NCI-H748 (cell line): ENCODE results near the gene GJA3.
"Not testable (repeated sequence)": the region's sequence is repeated elsewhere in the genome, so short reads cannot be mapped to it uniquely, and the experiment has no call there.

Source experiments
- DNase-seq: peaks from one replicate; lab custom pipeline; 2025; ENCODE audit not compliant: unreplicated experiment; lab: John Stamatoyannopoulos, UW

Gene GJA3

DNA sequence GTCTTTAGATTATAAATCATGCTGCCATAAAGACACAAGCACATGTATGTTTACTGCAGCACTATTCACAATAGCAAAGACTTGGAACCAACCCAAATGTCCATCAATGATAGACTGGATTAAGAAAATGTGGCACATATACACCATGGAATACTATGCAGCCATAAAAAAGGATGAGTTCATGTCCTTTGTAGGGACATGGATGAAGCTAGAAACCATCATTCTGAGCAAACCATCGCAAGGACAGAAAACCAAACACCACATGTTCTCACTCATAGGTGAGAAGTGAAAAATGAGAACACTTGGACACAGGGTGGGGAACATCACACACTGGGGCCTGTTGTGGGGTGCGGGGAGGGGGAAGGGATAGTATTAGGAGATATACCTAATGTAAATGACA, 7.6 kb downstream of the GJA3 start:
- not testable (repeated sequence) for DNase-seq

DNA sequence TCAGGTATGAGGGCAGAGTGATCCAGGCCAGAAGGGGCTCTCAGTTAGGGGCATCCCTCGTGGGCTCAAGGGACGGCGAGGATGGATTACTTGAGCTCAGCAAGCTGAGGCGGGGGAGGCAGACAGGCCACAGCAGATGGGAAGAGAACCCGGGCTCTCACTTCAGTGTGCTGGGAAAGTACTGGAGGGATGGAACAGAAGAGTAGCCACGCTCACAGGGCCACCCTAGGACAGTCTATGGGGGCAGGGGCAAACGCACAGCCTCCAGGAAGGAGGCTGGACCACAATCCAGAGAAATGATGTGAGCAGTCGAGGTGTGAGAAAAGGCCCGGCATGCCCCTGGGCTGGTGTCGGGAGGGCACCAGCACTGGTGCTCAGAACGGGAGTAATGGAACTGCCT, 9.2 kb downstream of the GJA3 start:
- DNase-seq: no peak

DNA sequence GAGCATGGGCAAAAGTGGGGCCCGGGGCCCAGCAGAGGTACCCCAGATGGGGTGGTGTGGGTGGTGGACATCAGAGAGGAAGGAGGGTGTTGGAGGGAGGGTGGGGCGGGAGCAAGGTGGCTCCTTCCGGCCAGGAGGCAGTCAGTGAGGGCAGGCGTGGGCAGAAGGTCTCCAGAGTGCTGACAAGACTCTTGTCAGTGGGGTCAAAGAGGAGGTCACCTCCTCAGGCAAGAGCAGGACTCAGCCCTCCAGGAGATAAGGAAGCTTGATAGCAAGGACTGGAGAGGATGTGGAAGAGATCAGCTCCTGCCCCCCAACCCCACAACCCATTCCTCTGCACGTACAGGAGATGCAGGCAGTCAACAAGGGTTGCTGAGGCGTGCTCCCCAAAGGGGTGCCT, 9.8 kb downstream of the GJA3 start:
- DNase-seq: no peak

DNA sequence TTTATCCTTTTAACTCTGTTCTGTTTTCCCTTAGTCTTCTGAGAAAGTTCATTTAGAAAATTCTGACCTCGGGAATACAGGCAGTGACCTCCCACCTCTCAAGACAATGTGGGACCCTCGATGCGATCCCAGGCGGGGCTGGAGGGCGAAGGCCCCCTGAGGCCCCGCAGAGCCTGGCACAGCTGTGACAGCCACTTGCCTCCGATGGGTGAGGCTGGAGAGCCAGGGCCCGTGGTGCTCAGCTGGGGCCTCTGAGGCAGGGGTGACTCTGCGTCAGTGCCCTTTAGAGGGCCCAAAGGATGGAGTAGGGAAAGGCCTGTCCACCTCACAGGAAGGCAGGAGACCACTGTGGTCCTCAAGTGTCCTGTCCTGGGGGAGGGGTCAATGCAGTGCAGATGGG, 10.3 kb downstream of the GJA3 start:
- DNase-seq: no peak

DNA sequence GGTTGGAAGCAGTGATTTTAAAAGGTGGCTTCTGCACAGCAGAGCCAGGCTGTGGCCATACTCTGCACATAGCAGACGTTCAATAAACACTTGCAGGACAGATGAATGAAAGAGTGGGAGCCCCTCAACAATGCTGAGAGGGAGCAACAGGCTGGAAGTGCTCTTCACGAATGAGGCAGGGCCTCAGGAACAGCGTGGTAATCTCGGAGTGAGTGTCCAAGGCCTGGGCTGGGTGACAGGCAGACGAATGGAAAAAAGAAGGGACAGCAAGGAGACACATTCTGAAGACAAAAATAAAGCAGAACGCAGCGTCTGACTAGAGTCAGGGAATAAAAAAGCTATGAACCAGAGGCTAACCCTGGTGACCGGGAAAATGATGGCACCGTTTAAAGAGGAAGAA, 11.1 kb downstream of the GJA3 start:
- no peak for DNase-seq

DNA sequence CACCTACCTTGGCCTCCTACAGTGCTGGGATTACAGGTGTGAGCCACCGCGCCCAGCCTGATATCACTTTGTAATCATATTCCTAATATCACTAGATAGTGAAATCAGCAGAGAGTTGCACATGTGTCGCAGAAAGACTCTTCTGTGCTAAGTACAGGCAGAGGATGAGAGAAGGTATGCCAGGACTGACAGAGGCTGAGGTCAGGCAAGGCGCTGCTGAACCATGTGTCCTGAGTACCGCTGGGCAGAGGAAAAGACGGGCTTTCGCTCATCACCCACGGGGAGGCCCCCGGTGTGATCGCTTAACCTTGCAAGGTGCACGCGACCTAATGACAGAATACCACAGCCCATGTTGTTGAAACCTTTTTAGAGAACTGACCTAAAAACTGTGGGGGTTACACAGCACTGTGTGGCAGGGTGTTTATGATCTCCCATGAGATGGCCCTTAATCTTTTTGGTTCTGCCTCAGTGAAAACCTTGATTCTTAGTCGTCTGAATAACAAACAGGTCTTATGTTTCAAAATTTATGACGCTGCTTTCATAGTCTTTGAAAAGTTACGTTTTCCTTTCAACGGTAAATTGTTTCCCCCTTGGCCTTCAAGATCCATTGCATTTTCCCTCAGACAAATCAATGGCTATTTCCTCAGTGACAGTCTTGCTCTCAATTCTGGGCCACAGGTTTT, 12.2 kb downstream of the GJA3 start:
- no peak for DNase-seq

DNA sequence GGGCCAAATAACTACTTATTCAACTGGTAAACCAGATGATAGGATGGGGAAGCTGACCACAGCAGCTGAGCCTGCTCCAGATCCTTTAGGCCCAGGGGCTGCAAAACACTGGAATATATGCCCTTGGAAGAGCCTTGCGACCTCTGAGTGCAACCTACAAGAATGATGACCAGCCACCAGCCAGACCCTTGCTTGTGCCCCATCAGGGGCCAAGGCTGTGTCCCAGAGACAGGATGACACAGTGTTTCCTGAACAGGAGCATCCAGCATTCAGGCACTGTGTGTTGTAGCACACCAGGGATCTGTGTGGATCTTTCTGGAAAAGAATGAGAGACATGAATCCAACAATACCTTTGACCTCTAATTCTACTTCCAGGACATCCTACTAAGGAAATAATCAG, 14.5 kb downstream of the GJA3 start:
- no peak for DNase-seq

- no peak for DNase-seq
These were observed 15.3 kb downstream of the GJA3 start for GRCh38 chr13:20145521-20145920.

GRCh38 chr13:20144141-20144850, 16.6 kb downstream of the GJA3 start:
- DNase-seq: no peak

DNA sequence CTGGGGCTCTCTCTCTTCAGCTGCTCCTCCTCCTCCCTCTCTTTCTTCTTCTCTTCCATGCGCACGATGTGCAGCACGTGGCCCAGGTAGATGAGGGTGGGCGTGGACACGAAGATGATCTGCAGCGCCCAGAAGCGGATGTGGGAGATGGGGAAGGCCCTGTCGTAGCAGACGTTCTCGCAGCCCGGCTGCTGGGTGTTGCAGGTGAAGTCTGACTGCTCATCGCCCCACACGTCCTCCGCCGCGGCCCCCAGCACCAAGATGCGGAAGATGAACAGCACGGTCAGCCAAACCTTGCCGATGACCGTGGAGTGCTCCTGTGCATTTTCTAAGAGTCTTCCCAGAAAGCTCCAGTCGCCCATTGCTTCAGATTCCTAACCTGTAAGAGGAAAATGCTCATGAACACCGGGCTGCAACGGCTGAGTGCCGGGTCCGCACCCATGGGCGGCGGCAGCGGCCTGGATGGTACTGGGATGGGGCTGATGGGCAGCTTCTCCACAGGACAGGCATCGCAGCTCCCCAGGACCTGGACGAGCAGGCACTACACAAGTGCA, 17.8 kb downstream of the GJA3 start:
- no peak for DNase-seq

DNA sequence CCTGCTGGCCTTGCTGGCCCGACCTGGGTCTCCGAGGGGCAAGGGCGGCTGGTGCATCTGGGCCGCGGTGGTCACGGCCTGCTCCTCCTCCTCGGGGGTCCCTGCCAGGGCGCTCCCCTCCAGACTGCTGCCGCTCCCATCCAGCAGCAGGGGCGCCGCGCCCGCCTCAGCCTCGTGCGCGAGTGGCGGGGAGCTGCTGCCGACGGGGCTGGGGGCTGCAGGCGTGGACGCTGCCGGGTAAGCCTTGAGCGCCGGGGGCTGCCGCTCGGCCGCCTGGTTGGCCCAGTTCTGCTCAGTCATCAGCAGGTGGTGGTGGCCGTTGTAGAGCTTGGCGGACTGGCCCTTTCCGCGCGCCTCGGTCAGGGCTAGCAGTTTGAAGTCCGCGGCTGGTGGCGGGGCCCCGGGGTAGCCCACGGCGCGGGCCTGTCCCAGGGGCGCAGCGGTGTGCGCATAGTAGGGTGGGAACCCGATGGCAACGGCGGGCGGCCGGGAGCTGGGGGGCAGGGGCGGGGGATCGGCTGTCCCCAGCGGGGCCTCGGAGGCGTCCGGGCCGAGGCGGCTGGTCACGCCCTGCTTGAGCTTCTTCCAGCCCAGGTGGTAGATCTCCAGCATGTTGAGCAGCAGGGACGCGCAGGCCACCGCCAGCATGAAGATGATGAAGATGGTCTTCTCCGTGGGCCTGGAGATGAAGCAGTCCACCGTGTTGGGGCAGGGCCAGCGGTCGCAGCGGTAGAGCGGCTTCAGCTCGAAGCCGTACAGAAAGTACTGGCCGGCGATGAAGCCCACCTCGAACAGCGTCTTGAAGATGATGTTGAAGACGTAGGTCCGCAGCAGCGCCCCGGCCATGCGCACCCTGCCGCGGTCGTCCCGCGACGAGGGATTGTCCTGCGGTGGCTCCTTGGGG, 18.6 kb downstream of the GJA3 start:
- no peak for DNase-seq

GRCh38 chr13:20141238-20142022, 19.4 kb downstream of the GJA3 start:
- no peak for DNase-seq

GRCh38 chr13:20140487-20140886, 20.4 kb downstream of the GJA3 start:
- DNase-seq: no peak

GRCh38 chr13:20137875-20138274, 23.0 kb downstream of the GJA3 start:
- DNase-seq: no peak

GRCh38 chr13:20136781-20137703, 23.8 kb downstream of the GJA3 start:
- DNase-seq: no peak

GRCh38 chr13:20134732-20135131, 26.1 kb downstream of the GJA3 start:
- DNase-seq: no peak

- DNase-seq: no peak
These were observed 28.7 kb downstream of the GJA3 start for GRCh38 chr13:20132052-20132634.

DNA sequence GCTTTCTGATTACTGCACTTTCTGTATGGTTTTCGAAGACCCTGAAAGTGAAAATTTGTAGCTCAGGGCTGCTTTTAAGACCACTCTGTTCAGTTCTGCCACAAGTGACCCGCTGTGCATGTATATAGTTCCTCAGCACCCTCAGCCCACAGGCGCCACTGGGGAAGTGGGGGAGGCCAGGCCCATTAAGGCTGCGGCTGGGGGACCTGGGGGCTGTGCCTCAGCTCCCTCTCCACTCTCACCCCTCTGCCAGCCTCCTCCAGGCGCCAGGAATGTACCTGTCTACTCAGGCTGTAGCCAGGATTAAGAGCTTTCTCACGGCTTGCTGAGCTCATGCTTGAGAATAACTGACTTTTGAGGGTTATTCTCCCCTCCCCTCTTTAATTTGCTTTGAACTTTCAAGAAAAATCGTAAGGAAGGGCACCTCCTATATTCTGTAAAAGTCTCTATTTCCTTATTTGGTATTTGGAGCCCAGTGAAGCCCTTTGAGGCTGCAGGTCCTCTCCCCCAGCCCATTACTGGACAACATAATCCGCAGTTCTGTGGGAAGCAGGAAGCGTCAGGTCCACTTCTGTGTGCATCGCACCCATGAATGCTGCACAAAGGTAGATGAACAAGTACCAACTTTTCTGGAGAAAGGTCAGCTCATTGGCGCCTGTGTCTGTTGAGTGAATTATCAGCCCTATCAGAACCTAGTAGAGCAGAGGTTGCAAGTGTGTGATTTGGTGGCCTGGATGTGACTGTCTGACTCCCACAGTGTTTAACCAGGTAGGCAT, 29.6 kb downstream of the GJA3 start:
- no peak for DNase-seq

GRCh38 chr13:20130652-20131051, 30.2 kb downstream of the GJA3 start:
- no peak for DNase-seq
